Pancreas (tissue), 10 donors: ENCODE results near the gene NOB1. TPM values are rescaled to one million over a fixed set of nuclear protein-coding genes. Genes with fewer than 3 reads are reported as not detected.

ENCODE experiments used
- ATAC-seq, 4 donors: fragments of 200-7000 bp; cut with Tn5 transposase; one replicate each; pipeline versions ENCODE4 v1.8.0 to v1.9.1; 2020; ENCODE audit warnings: mild to moderate bottlenecking in 4 of 4, moderate library complexity in 4 of 4
- DNase-seq, 6 donors: peaks; one replicate each; pipeline ENCODE4 v3.0.0-alpha.2; 2020
- FAIRE-seq: peaks from 2 replicates; lab custom pipeline; 2012; peaks lifted over from hg19 to GRCh38; lab: Jason Lieb, UNC
- H3K27ac ChIP-seq, 4 donors: fragments of 200-600 bp; sonication (generic); 1 replicate in 3 of 4; 2 replicates in 1 of 4; pipeline versions ENCODE4 v1.5.0 to v1.8.0; 2020
- H3K27me3 ChIP-seq, 4 donors: fragments of 200-600 bp; one replicate each; pipeline ENCODE4 v1.8.0; 2021
- H3K36me3 ChIP-seq, 3 donors: fragments of 200-600 bp; sonication (generic) in 1 of 3; one replicate each; pipeline versions ENCODE4 v1.5.0 to v1.8.0; 2020 to 2021
- H3K4me1 ChIP-seq, 3 donors: fragments of 200-600 bp; one replicate each; pipeline ENCODE4 v1.8.0; 2021
- H3K4me3 ChIP-seq, 4 donors: fragments of 200-600 bp; sonication (generic) in 2 of 4; one replicate each; pipeline versions ENCODE4 v1.5.0 to v1.8.0; 2020 to 2021
- H3K9me3 ChIP-seq, 4 donors: fragments of 200-600 bp; one replicate each; pipeline ENCODE4 v1.8.0; 2021
- WGBS, 2 donors: extraction: QIAGEN DNeasy Blood & Tissue Kit; methylation state at CpG; one replicate each; pipeline ENCODE4 v1.1.7; 2013; 5-methylcytosine and 5-hydroxymethylcytosine counted together
- intact Hi-C, 3 donors: fragments of 100-400 bp; cut with DNase I; formaldehyde crosslinking; loops; one replicate each; pipeline versions ENCODE4 v1.11.1 to v1.14.2; 2022
- polyA plus RNA-seq, 2 donors: library from polyadenylated mRNA; stranded (reverse); fragments of 200-250 nt; gene quantifications; one replicate each; pipeline ENCODE4 v1.2.3, GENCODE V29; 2013
- total RNA-seq, 6 donors: library from RNA; stranded (reverse); fragmentation: NEBNext Ultra II Directional in 4 of 6; extraction: Animal tissue kit (Norgen Biotek cat#: 25700) in 4 of 6; gene quantifications; one replicate each; pipeline versions ENCODE4 v1.2.1 to v1.2.4, GENCODE V29; 2021 to 2023
- TF ChIP-seq, protein P1 (sequence below), 4 donors: fragments of 200-600 bp; sonication (generic) in 3 of 4; IDR thresholded peaks; one replicate each; pipeline versions ENCODE4 v1.5.0 to v1.8.0; 2021; ENCODE audit warnings: antibody characterized with exemption in 4 of 4
- donor health status: healthy with polysubstance abuse.
- donor health status: DM: no; HTN: no; CAD: no; lungs with moderate emphysema.
- donor health status: DM: no; HTN: no; CAD: no.
- donor health status: control.
- donor health status: control.
- donor health status: Bipolar disorder and iron deficiency.
- donor health status: DM: yes; HTN: yes; CAD: no.
- donor health status: DM: no; HTN: no; CAD: no.
- donor health status: DM: no; HTN: no; CAD: no.
- donor health status: DM: yes; HTN: yes; CAD: no.

NOB1 gene
- total and polyA plus RNA-seq, 8 donors = 33.4 to 123 (median 55.1) TPM

DNA sequence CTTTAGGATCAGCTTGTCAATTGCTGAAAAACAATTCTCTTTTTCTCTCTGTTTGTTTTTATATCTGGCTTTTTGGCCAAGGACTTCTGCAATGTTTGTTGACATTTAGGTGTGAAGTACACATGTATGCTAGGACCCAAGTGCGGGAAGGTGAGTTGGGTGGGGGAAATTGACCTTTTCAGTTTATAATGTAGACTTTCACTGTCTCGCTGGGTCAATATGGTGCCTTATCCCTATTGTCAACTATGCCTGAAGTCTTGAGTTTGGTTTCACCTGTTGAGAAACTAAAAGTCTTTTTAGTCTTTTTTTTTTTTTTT is 16.9 kb upstream of the NOB1 start:
- no peak for DNase-seq
- no peaks in the 10 kb centered on the region for H3K27me3 ChIP-seq
- WGBS, 2 donors = 38 to 39% methylated on average over 2 of the region's 2 CpGs
- H3K36me3 ChIP-seq = no peaks in the 10 kb centered on the region
- H3K27ac ChIP-seq = peak overlapping the region in 3 of 4 donors; percentile 17 to 74 (median 62)
- TF ChIP-seq, protein P1, sequence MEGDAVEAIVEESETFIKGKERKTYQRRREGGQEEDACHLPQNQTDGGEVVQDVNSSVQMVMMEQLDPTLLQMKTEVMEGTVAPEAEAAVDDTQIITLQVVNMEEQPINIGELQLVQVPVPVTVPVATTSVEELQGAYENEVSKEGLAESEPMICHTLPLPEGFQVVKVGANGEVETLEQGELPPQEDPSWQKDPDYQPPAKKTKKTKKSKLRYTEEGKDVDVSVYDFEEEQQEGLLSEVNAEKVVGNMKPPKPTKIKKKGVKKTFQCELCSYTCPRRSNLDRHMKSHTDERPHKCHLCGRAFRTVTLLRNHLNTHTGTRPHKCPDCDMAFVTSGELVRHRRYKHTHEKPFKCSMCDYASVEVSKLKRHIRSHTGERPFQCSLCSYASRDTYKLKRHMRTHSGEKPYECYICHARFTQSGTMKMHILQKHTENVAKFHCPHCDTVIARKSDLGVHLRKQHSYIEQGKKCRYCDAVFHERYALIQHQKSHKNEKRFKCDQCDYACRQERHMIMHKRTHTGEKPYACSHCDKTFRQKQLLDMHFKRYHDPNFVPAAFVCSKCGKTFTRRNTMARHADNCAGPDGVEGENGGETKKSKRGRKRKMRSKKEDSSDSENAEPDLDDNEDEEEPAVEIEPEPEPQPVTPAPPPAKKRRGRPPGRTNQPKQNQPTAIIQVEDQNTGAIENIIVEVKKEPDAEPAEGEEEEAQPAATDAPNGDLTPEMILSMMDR (IDR thresholded peaks at IDR 0.05) = no peak
- ATAC-seq = peak; percentile 29 to 66 (median 54)
- FAIRE-seq = no peak
- intact Hi-C loops = no loop called here
- peaks cover 7 to 21% (median 15%) of the 10 kb centered on the region in 3 donors for H3K4me1 ChIP-seq
- H3K4me3 ChIP-seq = no peak overlapping the region
- H3K9me3 ChIP-seq = no peaks in the 10 kb centered on the region

DNA sequence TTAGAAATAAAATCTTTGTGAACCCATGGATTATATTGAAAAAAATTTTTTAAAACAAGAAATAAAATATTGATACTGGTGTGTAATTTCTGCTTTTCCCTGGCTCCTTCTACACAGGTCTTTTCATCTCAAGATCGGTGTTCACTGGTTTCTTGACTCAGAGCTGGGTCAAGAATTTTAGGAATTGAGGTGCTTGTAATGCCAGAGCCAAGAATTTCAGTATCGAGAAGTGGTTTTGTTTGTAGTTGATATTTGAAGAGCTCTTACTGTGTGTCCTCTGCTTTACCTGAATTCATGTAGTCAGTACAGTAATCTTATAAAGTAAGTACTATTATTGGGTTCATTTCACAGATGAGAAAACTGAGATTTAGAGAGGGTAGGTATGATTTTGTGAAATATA is 14.7 kb upstream of the NOB1 start:
- WGBS, 2 donors = 34 to 37% methylated on average over 2 of the region's 2 CpGs

DNA sequence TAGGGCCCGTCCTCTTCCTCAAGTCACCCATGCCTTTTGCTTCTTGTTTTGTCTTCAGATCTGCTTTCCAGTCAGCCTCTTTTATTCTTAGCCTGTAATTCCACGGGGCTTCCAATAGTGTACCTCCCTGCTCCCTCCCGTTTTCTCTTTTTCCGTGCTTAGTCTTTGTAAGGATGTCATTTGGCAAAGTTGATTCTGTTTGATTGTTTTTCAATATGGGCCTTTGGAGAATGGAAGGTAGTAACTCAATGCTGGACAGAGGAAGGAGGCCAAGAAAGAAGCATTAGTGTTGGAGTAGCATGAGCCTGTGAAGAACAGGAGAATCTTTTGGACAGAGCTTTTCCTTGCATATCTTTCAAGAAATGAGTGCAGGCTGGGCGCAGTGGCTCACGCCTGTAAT is 13.9 kb upstream of the NOB1 start:
- intact Hi-C loops = no loop called here

More for the DNA sequence above, 14.7 kb upstream of the NOB1 start:
- no peak overlapping the region for H3K4me3 ChIP-seq
- H3K27ac ChIP-seq = no peak overlapping the region
- no peaks in the 10 kb centered on the region for H3K36me3 ChIP-seq
- TF ChIP-seq, protein P1 (IDR thresholded peaks at IDR 0.05) = no peak
- DNase-seq (no peak), FAIRE-seq (no peak), ATAC-seq (no peak)
- peaks cover 7 to 24% (median 15%) of the 10 kb centered on the region in 3 donors for H3K4me1 ChIP-seq
- H3K27me3 ChIP-seq = no peaks in the 10 kb centered on the region
- intact Hi-C loops = no loop called here
- no peaks in the 10 kb centered on the region for H3K9me3 ChIP-seq

DNA sequence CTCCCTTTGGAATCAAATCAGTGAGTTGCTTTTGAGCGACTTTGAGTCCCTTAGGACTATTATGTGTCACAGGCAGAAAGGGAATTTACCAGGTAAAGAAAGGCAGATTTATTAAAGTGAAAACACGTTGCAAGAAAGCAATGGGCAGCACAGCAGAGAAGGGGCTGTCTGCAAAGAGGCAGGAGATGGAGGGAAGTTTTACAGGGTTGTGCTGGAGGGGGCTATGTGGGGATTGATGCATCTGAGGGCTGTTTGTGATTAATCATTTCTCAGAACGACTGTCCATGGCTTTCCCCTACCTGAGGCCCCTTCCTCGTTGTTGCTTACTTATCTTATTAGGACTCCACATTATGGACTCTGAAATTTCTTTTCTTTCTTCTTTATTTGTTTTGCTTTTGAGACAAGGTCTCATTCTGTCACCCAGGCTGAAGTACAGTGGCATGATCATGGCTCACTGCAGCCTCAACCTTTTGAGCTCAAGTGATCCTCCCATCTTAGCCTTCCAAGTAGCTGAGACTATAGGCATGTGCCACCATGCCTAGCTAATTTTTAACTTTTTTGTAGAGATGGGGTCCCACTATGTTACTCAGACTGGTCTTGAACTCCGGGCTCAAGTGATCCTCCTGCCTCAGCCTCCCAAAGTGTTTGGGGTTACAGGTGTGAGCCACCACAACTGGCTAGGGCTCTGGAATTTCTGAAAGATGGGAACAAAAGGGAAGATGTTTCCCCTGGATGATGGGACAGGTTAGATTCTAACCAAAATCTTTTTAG is 12.9 kb upstream of the NOB1 start:
- H3K27ac ChIP-seq = no peak overlapping the region
- WGBS, 2 donors = 60 to 70% methylated on average over 5 of the region's 5 CpGs
- TF ChIP-seq, protein P1 (IDR thresholded peaks at IDR 0.05) = no peak
- H3K9me3 ChIP-seq = no peaks in the 10 kb centered on the region
- FAIRE-seq (no peak), DNase-seq (no peak), ATAC-seq (no peak)
- H3K36me3 ChIP-seq = no peaks in the 10 kb centered on the region
- no peak overlapping the region for H3K4me3 ChIP-seq
- intact Hi-C loops = no loop called here
- no peaks in the 10 kb centered on the region for H3K27me3 ChIP-seq
- H3K4me1 ChIP-seq = peaks cover 7 to 32% (median 17%) of the 10 kb centered on the region in 3 donors

More for the DNA sequence above, 13.9 kb upstream of the NOB1 start:
- ATAC-seq (no peak), DNase-seq (no peak), FAIRE-seq (no peak)
- H3K4me3 ChIP-seq = no peak overlapping the region
- TF ChIP-seq, protein P1 (IDR thresholded peaks at IDR 0.05) = no peak
- no peak overlapping the region for H3K27ac ChIP-seq
- 84 to 88% methylated on average over 6 of the region's 6 CpGs for WGBS, 2 donors
- peaks cover 7 to 31% (median 21%) of the 10 kb centered on the region in 3 donors for H3K4me1 ChIP-seq
- H3K9me3 ChIP-seq = no peaks in the 10 kb centered on the region
- H3K27me3 ChIP-seq = no peaks in the 10 kb centered on the region
- no peaks in the 10 kb centered on the region for H3K36me3 ChIP-seq

DNA sequence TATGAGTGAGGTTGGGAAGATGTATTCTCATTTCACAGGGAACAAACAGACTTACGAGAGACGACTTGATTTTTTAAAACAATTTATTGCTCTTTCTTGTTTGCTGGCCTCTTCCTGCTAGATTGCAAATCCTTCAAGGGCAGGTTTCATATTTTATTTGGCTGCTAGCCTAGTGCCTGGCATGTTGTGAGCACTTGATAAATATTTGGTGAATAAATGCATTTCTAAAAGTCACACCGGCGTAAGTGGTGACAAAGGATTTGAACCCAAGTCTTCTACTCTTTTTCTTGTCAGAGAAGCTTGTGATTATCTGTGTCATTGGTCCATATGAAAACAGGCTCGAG is 8.8 kb upstream of the NOB1 start:
- TF ChIP-seq, protein P1 (IDR thresholded peaks at IDR 0.05) = no peak
- Histone ChIP-seq H3K27me3 (no peaks in the 10 kb centered on the region), H3K4me3 (peak overlapping the region in 3 of 4 donors; percentile 52 to 90 (median 86)), H3K27ac (peak overlapping the region; percentile 64 to 93 (median 84)), H3K4me1 (peaks cover 6 to 19% (median 13%) of the 10 kb centered on the region in 3 donors), H3K36me3 (no peaks in the 10 kb centered on the region), H3K9me3 (no peaks in the 10 kb centered on the region)
- peak in 2 of 6 donors; percentile 45 to 49 for DNase-seq
- intact Hi-C loops = no loop called here
- WGBS, 2 donors = 10 to 11% methylated on average over 5 of the region's 5 CpGs
- ATAC-seq = peak; percentile 13 to 49 (median 36)
- FAIRE-seq = no peak
